SK-N-MC (cell line): Measurements from ENCODE around the gene LRRTM4.

Source experiments
- EZH2 ChIP-seq: fragments of 200-600 bp; sonication (generic); IDR thresholded peaks from one replicate; pipeline ENCODE4 v1.6.1; 2017; ENCODE audit warnings: antibody characterized with exemption
- POLR2AphosphoS5 ChIP-seq: IDR thresholded peaks from 2 replicates; pipeline ENCODE4 v1.6.1; 2012; ENCODE audit warnings: mild to moderate bottlenecking, low read depth, low read length, borderline replicate concordance

DNA sequence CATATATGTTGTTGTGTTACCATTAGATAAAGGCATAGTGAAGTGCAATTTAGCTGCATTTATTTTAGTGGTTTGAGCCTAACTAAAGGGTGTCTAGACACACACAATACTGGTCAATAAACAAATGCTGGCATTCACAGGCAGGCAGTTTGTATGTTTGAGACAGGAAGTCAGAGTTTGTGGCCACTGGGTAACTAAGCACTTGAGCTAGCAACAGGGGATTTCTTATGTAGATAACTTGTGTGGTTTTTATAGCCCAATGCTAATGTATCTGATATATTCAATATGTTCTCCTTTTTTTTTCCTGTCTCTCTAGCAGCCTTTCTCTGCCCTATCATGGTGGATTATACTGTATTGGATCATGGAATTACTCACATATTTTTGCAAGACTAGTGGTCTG, 38.1 kb downstream of the LRRTM4 start:
- TF ChIP-seq EZH2 (no peak), POLR2AphosphoS5 (no peak; the same call in 1 of the 2 replicates)
